OCI-LY7 (cell line): ENCODE data around the gene AP3S2.

ENCODE experiments used
- EZH2phosphoT487 ChIP-seq: fragments of 200-600 bp; sonication (generic); IDR thresholded peaks from 2 replicates; pipeline ENCODE4 v1.6.1; 2018; ENCODE audit warnings: low read depth, borderline replicate concordance, mild to moderate bottlenecking, mixed run types, antibody characterized with exemption, low read length, moderate library complexity, mixed read lengths
- TF ChIP-seq, protein P1 (sequence below): fragments of 200-600 bp; sonication (generic); conservative IDR thresholded peaks from 2 replicates; pipeline ENCODE4 v1.5.1; 2014; ENCODE audit warnings: mild to moderate bottlenecking, antibody characterized with exemption, low read length, moderate library complexity, mixed read lengths

DNA sequence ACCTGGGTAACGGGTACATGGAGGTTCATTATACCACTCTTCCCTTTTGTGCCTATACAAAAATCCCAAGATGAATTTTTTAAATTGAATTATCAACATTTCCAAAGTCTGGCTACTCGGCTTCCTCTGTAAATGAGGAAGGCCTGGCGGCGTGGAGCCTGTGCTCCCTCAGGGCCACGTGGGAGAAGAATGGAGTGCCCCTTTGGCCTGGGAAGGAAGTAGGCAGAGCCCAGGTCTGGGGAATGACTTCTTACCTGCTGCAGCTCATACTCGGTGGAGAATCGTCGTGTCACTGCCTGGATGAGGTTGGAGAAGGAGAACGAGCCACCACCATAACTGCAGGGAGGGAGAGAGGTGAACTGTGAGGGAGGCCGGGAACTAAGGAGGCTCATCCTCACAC lies 103.6 kb downstream of the AP3S2 start:
- TF ChIP-seq, protein P1, sequence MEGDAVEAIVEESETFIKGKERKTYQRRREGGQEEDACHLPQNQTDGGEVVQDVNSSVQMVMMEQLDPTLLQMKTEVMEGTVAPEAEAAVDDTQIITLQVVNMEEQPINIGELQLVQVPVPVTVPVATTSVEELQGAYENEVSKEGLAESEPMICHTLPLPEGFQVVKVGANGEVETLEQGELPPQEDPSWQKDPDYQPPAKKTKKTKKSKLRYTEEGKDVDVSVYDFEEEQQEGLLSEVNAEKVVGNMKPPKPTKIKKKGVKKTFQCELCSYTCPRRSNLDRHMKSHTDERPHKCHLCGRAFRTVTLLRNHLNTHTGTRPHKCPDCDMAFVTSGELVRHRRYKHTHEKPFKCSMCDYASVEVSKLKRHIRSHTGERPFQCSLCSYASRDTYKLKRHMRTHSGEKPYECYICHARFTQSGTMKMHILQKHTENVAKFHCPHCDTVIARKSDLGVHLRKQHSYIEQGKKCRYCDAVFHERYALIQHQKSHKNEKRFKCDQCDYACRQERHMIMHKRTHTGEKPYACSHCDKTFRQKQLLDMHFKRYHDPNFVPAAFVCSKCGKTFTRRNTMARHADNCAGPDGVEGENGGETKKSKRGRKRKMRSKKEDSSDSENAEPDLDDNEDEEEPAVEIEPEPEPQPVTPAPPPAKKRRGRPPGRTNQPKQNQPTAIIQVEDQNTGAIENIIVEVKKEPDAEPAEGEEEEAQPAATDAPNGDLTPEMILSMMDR, result no peak
- no peak for TF ChIP-seq EZH2phosphoT487
